ENCODE results near the gene CCDC6. TPM values are rescaled to one million over a fixed set of nuclear protein-coding genes. Genes with fewer than 3 reads are reported as not detected.

The CCDC6 gene
- total RNA-seq, 4 donors from 2014 or later: 26.6 to 43.3 (median 29.5) TPM

DNA sequence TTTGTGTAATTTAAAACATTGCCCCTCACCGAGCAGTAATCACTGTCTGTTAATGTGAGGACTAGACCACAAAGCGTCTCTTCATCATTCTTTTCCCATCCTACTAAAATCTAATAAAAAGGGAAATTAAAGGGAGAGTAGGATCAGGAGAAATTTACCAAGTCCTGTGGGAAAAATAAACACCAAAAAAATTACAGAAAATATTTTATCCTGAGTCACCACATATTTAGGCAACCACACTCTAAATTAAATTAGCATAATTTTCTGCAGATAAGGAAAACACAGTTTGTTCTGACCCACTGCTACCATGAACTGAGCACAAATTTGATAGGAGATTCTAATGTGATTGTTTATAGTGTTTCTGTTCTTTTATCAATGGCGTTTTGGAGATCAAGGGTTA lies 49.3 kb downstream of the CCDC6 start:
- ATAC-seq (no peak), DNase-seq (no peak)
- H3K36me3 ChIP-seq: peaks cover 0 to under 1% of the 10 kb centered on the region in 2 donors
- H3K27me3 ChIP-seq: no peaks in the 10 kb centered on the region
- H3K27ac ChIP-seq: no peak overlapping the region
- H3K4me1 ChIP-seq: peaks cover 11 to 34% of the 10 kb centered on the region in 2 donors
- TF ChIP-seq, protein P1, sequence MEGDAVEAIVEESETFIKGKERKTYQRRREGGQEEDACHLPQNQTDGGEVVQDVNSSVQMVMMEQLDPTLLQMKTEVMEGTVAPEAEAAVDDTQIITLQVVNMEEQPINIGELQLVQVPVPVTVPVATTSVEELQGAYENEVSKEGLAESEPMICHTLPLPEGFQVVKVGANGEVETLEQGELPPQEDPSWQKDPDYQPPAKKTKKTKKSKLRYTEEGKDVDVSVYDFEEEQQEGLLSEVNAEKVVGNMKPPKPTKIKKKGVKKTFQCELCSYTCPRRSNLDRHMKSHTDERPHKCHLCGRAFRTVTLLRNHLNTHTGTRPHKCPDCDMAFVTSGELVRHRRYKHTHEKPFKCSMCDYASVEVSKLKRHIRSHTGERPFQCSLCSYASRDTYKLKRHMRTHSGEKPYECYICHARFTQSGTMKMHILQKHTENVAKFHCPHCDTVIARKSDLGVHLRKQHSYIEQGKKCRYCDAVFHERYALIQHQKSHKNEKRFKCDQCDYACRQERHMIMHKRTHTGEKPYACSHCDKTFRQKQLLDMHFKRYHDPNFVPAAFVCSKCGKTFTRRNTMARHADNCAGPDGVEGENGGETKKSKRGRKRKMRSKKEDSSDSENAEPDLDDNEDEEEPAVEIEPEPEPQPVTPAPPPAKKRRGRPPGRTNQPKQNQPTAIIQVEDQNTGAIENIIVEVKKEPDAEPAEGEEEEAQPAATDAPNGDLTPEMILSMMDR (IDR thresholded peaks at IDR 0.05 in 4 of 5, conservative IDR thresholded peaks at IDR 0.05 in 1 of 5): no peak
- no peak for TF ChIP-seq POLR2A (IDR thresholded peaks at IDR 0.05)
- in situ Hi-C loops (cut with MboI; ENCODE audit: low sequenced_read_pairs in 4 of 4) (loop anchor here in 3 of 4 donors (25.0 kb wide), 1 partner anchor 180 kb away; no protein-coding TSS in a partner anchor), intact Hi-C loops (cut with DNase I; ENCODE audit: low total_unique reads) (no loop called here)
- H3K4me3 ChIP-seq: no peak overlapping the region
- H3K9me3 ChIP-seq: no peaks in the 10 kb centered on the region

DNA sequence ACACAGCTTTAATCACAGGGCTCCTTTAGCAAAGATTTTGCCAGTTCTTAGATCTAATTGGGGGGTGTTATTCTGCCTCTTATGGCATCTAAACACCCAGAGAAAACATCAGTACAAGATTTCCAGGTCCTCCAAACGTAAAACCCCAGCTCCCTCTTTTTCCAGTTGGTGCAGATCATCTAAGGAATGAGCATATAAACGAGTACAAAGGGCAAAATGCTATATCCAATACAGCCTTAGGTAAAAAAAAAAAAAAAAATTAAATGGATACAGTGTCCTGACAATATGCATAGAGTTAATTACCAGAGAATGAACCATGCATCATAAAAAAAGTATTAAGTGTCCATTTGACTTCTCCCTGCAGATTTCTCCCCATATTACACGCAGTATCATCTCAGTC lies 50.3 kb downstream of the CCDC6 start:
- Histone ChIP-seq H3K4me3 (no peak overlapping the region), H3K9me3 (no peaks in the 10 kb centered on the region), H3K27ac (no peak overlapping the region), H3K4me1 (peaks cover 15 to 34% of the 10 kb centered on the region in 2 donors), H3K36me3 (peaks cover 0 to 9% of the 10 kb centered on the region in 2 donors), H3K27me3 (no peaks in the 10 kb centered on the region)
- TF ChIP-seq, protein P1 (IDR thresholded peaks at IDR 0.05 in 4 of 5, conservative IDR thresholded peaks at IDR 0.05 in 1 of 5): no peak
- no peak for TF ChIP-seq POLR2A (IDR thresholded peaks at IDR 0.05)
- in situ Hi-C loops (cut with MboI; ENCODE audit: low sequenced_read_pairs in 4 of 4): loop anchor here in 3 of 4 donors (25.0 kb wide), 1 partner anchor 181 kb away; no protein-coding TSS in a partner anchor
- DNase-seq: no peak
- intact Hi-C loops (cut with DNase I; ENCODE audit: low total_unique reads): no loop called here
- no peak for ATAC-seq

DNA sequence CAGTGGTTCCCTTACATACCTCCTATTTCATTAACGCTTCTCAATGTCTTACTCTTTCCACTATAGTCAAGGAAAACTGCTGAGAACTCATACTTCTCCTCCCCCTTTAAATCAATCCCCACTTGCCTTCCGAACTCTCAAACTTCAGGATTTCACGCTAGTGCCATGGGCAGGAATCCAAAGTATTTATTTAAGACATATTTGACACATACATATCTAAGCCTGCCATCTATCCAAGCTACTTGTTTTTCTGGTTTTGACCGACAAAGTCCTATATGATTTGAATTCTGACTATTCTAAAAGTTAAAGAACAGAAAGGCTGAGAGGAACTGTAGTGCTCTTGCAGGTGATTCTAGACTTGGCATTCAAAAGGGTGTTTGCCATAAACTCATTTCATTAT lies 51.8 kb downstream of the CCDC6 start:
- ATAC-seq (no peak), DNase-seq (no peak)
- TF ChIP-seq, protein P1 (IDR thresholded peaks at IDR 0.05 in 4 of 5, conservative IDR thresholded peaks at IDR 0.05 in 1 of 5): no peak
- TF ChIP-seq POLR2A (IDR thresholded peaks at IDR 0.05): no peak
- peaks cover 17 to 39% of the 10 kb centered on the region in 2 donors for H3K4me1 ChIP-seq
- H3K27me3 ChIP-seq: no peaks in the 10 kb centered on the region
- H3K27ac ChIP-seq: no peak overlapping the region
- in situ Hi-C loops (cut with MboI; ENCODE audit: low sequenced_read_pairs in 4 of 4) (loop anchor here in 3 of 4 donors (25.0 kb wide), 1 partner anchor 183 kb away; no protein-coding TSS in a partner anchor), intact Hi-C loops (cut with DNase I; ENCODE audit: low total_unique reads) (no loop called here)
- H3K9me3 ChIP-seq: no peaks in the 10 kb centered on the region
- no peak overlapping the region for H3K4me3 ChIP-seq
- peaks cover 0 to 9% of the 10 kb centered on the region in 2 donors for H3K36me3 ChIP-seq

DNA sequence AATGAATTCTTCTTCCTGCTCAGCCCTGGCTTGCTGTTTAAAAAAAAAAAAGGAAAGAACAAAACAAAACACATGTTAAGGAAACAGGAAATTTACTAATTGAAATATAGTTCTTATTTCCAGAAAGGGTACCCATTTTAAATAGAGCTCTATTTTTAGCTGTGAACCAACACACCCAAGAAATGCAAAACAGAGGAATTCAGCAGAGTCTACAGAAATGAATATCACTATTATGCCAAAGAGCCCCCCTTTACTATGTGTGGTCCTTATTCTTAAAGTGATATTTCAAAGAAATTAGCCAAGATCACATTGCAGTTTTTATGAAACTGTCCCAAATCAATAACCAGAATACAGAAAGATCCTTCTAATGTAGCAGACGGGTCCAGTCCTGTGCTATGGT lies 53.7 kb downstream of the CCDC6 start:
- intact Hi-C loops (cut with DNase I; ENCODE audit: low total_unique reads) (no loop called here), in situ Hi-C loops (cut with MboI; ENCODE audit: low sequenced_read_pairs in 4 of 4) (loop anchor here in 3 of 4 donors (25.0 kb wide), 1 partner anchor 185 kb away; no protein-coding TSS in a partner anchor)
- ATAC-seq (no peak), DNase-seq (no peak)
- Histone ChIP-seq H3K27me3 (no peaks in the 10 kb centered on the region), H3K27ac (no peak overlapping the region), H3K4me3 (no peak overlapping the region), H3K9me3 (no peaks in the 10 kb centered on the region), H3K4me1 (peaks cover 20 to 44% of the 10 kb centered on the region in 2 donors), H3K36me3 (peaks cover 0 to 20% of the 10 kb centered on the region in 2 donors)
- no peak for TF ChIP-seq POLR2A (IDR thresholded peaks at IDR 0.05)
- TF ChIP-seq, protein P1 (IDR thresholded peaks at IDR 0.05 in 4 of 5, conservative IDR thresholded peaks at IDR 0.05 in 1 of 5): no peak

DNA sequence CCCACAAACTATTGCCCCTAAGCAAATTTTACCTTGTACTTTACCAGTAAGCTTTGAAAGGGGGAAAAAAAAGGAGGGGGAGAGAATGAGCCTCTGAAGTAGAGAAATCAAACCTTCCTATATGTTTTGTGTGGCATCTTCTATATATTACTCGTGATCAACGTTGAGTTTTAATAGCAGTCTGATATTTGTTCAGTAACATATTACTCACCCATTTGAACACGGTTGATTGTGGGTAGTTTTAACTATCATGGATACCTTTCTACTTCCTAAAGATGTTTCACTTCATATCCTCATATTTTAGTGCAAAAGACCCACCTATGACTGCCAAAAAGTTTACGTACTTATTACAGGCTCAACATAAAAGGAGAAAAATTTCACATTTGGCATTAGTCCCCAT lies 54.5 kb downstream of the CCDC6 start:
- intact Hi-C loops (cut with DNase I; ENCODE audit: low total_unique reads): no loop called here
- Histone ChIP-seq H3K27ac (no peak overlapping the region), H3K36me3 (peaks cover 0 to 20% of the 10 kb centered on the region in 2 donors), H3K4me1 (peaks cover 20 to 44% of the 10 kb centered on the region in 2 donors), H3K4me3 (no peak overlapping the region), H3K27me3 (no peaks in the 10 kb centered on the region), H3K9me3 (no peaks in the 10 kb centered on the region)
- in situ Hi-C loops (cut with MboI; ENCODE audit: low sequenced_read_pairs in 4 of 4): loop anchor here in 3 of 4 donors (25.0 kb wide), 1 partner anchor 185 kb away; no protein-coding TSS in a partner anchor
- ATAC-seq (no peak), DNase-seq (no peak)
- no peak for TF ChIP-seq POLR2A (IDR thresholded peaks at IDR 0.05)
- TF ChIP-seq, protein P1 (IDR thresholded peaks at IDR 0.05 in 4 of 5, conservative IDR thresholded peaks at IDR 0.05 in 1 of 5): no peak

All from gastrocnemius medialis (tissue), 4 donors.